ENCODE results near the gene UPK3A.
"Not testable (repeated sequence)": the region's sequence is repeated elsewhere in the genome, so short reads cannot be mapped to it uniquely, and the experiment has no call there.

Gene UPK3A

DNA sequence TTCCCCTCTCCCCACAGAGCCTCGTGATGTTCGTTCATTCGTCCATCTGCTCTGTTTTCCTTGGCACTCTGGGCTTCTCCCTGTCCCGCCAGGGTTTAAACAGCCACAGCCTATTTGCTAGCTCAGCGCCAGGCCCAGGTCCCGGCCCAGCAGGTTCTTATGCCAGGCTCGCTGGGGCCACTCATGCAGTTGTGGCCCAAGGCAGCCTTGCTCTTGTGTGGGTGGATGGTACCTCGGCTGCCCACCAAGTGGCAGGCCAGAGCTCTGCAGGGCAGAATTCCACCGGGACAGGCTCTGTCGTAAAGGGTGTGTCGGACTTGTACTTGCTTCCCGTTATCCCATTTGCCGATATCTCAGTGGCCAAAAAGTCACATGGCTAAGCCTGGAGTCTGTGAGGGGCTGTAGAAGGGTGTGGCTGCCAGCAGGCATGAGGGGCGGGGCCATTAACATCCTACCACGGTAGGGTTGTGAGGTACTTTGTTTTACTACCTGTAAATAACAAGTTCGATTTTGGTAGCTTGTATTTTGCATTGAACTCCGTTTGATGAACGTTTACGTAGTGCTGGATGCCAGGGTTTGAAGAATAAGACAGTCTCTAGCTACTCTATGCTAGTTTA is 32.9 kb downstream of the UPK3A start:
- Histone ChIP-seq H3K4me3 (no peak overlapping the region), H3K27me3 (no peaks in the 10 kb centered on the region), H4K20me1 (peaks cover 99% of the 10 kb centered on the region), H3K27ac (no peak overlapping the region), H3K9ac (no peak overlapping the region; the same call in 1 of the 2 replicates), H3K4me2 (peak overlapping the region; percentile 74), H3K9me3 (no peaks in the 10 kb centered on the region), H3K36me3 (peaks cover 19% of the 10 kb centered on the region), H3K4me1 (peaks cover 89% of the 10 kb centered on the region)
- TF ChIP-seq Cebpa-rat (IDR thresholded peaks at IDR 0.05) = no peak

DNA sequence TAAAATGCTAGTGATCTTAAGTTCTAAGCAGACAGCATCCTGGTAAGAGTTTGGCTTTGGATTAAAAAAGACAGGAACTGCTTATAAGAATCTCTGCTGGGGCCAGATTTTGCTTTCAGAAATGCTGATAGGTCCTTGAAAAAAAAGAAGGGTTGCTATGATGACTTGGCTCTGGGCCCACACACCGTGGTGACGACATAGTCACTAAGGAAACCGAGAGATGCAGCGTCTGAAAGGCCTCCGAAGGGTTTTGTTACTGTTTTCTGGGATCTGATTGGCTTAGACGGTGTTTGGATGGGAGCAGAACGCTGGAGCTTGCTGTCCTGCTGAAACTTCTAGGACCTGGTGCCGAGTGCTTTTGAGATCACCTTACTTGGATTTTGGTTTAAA is 33.4 kb downstream of the UPK3A start:
- peaks cover 91% of the 10 kb centered on the region for H3K4me1 ChIP-seq
- TF ChIP-seq Cebpa-rat (IDR thresholded peaks at IDR 0.05) = no peak
- H3K4me3 ChIP-seq = no peak overlapping the region
- H3K9me3 ChIP-seq = no peaks in the 10 kb centered on the region
- no peak overlapping the region for H3K27ac ChIP-seq
- H3K4me2 ChIP-seq = peak overlapping the region; percentile 74
- H4K20me1 ChIP-seq = peaks cover 99% of the 10 kb centered on the region
- peaks cover 21% of the 10 kb centered on the region for H3K36me3 ChIP-seq
- H3K9ac ChIP-seq = peak overlapping the region; percentile 31; the same call in 1 of the 2 replicates
- no peaks in the 10 kb centered on the region for H3K27me3 ChIP-seq

DNA sequence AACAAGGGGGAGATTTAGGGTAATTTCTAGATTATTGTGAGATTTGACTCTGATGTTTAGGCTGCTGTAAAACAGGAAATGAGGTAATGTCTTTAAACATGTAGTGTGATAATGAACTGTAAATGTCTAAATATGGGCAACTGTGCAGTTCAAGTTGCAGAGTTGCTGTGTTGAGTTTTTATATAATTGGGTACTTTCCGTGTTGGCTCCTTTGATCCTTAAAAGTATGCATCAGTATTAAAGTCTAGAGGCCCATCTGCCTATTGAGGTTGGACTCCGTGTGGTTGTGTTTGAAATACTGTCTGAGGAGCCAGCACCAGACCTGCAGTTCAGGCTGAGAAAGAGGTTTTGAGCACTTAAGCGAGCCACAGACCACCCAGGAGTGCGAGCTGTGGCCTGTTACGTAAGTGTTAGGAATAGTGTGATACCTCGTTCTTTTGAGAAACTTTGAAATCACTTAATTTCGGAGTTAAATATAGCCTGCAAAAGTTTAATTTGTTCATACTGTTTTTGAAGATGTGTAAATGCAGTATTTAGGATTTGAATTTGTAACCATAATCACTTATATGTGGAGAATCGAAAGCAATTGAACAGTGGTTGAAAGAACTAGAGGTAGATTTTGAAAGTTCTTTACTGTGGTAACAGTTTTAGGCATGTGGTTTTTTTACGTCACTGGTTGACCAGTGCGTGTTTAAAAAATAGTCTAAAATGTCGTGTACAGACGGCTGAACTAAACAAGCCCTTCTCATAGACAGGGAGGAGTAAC is 34.0 kb downstream of the UPK3A start:
- Histone ChIP-seq H3K4me2 (peak overlapping the region; percentile 74), H3K36me3 (peaks cover 27% of the 10 kb centered on the region), H4K20me1 (peaks cover 99% of the 10 kb centered on the region), H3K9ac (peak overlapping the region; percentile 31; the same call in 1 of the 2 replicates), H3K4me1 (peaks cover 94% of the 10 kb centered on the region), H3K4me3 (no peak overlapping the region), H3K27me3 (no peaks in the 10 kb centered on the region), H3K9me3 (no peaks in the 10 kb centered on the region), H3K27ac (peak overlapping the region; percentile 60)
- TF ChIP-seq Cebpa-rat (IDR thresholded peaks at IDR 0.05) = no peak

DNA sequence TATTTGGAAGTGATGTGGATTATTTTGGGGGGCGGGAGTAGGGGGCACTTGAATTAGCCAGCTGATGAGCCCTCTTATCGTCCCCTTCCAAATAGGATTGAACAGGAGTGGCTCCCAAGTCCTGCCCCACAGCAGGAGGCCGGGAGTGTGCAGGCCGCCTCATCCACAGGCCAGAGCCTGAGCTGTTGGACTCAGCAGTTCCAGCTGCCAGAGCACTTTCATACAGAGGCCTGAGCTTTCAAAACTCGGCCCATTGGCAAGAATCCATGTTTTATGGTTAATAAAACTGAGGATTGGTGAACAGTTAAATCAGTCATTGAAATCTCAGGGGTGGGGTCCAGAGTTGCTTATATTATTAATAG is 34.6 kb downstream of the UPK3A start:
- no peak overlapping the region for H3K4me3 ChIP-seq
- H4K20me1 ChIP-seq = peaks cover 99% of the 10 kb centered on the region
- peak overlapping the region; percentile 74 for H3K4me2 ChIP-seq
- no peak for TF ChIP-seq Cebpa-rat (IDR thresholded peaks at IDR 0.05)
- H3K9me3 ChIP-seq = no peaks in the 10 kb centered on the region
- H3K4me1 ChIP-seq = peaks cover 92% of the 10 kb centered on the region
- peak overlapping the region; percentile 60 for H3K27ac ChIP-seq
- peaks cover 32% of the 10 kb centered on the region for H3K36me3 ChIP-seq
- H3K27me3 ChIP-seq = no peaks in the 10 kb centered on the region
- 0 out of 2 replicates have a peak overlapping the region, but pooled peaks have one; percentile 20 for H3K9ac ChIP-seq

DNA sequence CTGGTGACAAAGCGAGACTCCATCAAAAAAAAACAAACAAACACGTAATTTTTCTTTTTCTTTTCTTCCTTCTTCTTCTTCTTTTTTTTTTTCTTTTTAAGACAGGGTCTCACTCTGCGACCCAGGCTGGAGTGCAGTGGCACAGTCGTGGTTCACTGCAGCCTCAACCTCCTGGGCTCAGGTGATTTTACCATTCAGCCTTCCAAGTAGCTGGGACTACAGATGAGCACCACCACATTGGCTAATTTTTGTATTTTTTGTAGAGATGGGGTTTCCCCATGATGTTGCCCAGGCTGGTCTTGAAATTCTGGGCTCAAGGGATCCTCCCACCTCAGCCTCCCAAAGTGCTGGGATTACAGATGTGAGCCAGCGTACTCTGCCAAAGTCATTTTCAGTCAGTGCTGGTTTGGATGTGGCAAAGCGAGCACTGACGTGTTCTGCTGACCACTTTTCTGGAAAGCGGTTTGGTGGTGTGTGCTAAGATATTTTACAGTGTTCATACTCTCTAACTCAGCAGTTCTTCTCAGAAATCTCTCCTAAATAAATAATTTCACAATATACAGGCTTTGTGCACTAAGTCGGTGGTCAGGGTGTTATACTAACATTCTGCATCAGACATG is 35.7 kb downstream of the UPK3A start:
- Histone ChIP-seq H3K4me2 (peak overlapping the region; percentile 74), H3K27ac (no peak overlapping the region), H3K27me3 (no peaks in the 10 kb centered on the region), H3K9ac (no peak overlapping the region), H3K4me3 (no peak overlapping the region), H4K20me1 (peaks cover 99% of the 10 kb centered on the region), H3K4me1 (peaks cover 85% of the 10 kb centered on the region), H3K36me3 (peaks cover 44% of the 10 kb centered on the region), H3K9me3 (no peaks in the 10 kb centered on the region)
- no peak for TF ChIP-seq Cebpa-rat (IDR thresholded peaks at IDR 0.05)

DNA sequence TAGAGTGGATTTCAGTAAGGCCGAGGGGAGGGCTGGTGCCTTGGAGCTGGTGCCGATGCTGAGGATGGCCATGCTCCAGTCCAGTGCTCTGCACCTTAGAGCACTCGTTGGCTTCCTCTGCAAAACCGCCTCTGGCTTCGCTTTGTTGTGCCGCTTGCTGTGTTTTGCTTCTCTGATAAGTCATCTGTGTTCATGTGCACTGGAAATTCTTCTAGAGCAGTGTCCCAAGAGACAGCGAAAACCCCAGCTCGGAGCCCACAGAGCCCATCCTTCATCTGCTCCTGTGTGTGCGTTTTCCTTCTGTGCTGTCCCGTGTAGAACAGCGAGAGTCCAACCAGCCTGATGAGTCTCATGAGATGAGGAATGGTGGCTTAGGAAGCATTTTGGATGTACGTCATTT is 37.1 kb downstream of the UPK3A start:
- H3K4me1 ChIP-seq = peaks cover 71% of the 10 kb centered on the region
- H3K4me2 ChIP-seq = peak overlapping the region; percentile 82
- peaks cover 45% of the 10 kb centered on the region for H3K36me3 ChIP-seq
- H3K27me3 ChIP-seq = no peaks in the 10 kb centered on the region
- no peaks in the 10 kb centered on the region for H3K9me3 ChIP-seq
- TF ChIP-seq Cebpa-rat (IDR thresholded peaks at IDR 0.05) = no peak
- no peak overlapping the region for H3K27ac ChIP-seq
- H3K4me3 ChIP-seq = no peak overlapping the region
- peaks cover 89% of the 10 kb centered on the region for H4K20me1 ChIP-seq
- H3K9ac ChIP-seq = peak overlapping the region; percentile 32

DNA sequence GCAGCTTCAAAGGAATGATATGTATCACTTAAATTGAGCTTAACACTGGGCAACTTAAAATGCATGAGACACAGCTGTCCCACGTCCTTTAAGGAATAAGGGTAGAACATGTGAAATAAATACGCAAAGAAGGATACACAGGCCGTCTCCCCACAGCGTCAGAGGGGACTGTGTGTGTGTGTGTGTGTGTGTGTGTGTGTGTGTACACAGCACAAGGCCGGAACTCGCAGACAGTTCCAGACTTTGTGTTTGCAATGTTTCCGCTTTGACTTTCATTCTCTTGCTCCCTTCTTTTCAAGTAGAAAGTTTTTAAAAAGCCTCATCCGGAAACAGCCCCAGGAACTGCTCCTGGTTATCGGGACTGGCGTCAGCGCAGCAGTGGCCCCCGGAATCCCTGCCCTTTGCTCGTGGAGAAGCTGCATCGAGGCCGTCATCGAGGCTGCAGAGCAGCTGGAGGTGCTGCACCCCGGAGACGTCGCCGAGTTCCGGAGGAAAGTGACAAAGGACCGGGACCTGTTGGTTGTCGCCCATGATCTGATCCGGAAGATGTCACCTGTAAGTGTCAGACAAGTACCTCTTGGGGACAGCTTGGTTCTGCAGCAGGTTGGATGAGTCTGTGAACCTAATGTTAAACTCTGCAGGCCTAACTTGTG is 38.2 kb downstream of the UPK3A start:
- Histone ChIP-seq H3K4me3 (no peak overlapping the region), H4K20me1 (peaks cover 84% of the 10 kb centered on the region), H3K4me2 (peak overlapping the region; percentile 82; the same call in 1 of the 2 replicates), H3K36me3 (peaks cover 56% of the 10 kb centered on the region), H3K9ac (no peak overlapping the region), H3K9me3 (no peaks in the 10 kb centered on the region), H3K4me1 (peaks cover 60% of the 10 kb centered on the region), H3K27ac (no peak overlapping the region), H3K27me3 (no peaks in the 10 kb centered on the region)
- TF ChIP-seq Cebpa-rat (IDR thresholded peaks at IDR 0.05) = no peak

DNA sequence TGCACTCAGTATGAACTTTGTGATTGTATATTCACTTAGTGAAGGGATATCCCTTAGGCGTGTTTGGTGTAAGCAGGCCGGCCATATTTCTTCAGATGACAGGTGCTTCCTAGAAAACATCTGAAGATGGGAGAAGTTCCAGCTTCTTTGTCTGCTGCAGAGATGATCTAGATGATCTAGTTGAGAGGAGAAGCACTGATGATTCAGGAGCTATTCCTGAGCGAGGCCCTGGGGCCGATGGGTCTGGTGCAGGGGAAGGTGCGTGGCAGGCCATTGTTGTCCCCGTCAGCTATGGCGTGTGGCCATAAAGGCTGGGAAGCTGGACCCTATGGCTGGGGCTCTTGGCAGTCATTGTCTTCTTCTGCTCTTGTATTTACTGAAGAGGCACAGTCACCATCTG is 38.9 kb downstream of the UPK3A start:
- Histone ChIP-seq H4K20me1 (peaks cover 77% of the 10 kb centered on the region), H3K4me1 (peaks cover 53% of the 10 kb centered on the region), H3K4me2 (no peak overlapping the region), H3K27ac (no peak overlapping the region), H3K9me3 (no peaks in the 10 kb centered on the region), H3K27me3 (no peaks in the 10 kb centered on the region), H3K4me3 (no peak overlapping the region), H3K9ac (no peak overlapping the region), H3K36me3 (peaks cover 62% of the 10 kb centered on the region)
- TF ChIP-seq Cebpa-rat (IDR thresholded peaks at IDR 0.05) = no peak

DNA sequence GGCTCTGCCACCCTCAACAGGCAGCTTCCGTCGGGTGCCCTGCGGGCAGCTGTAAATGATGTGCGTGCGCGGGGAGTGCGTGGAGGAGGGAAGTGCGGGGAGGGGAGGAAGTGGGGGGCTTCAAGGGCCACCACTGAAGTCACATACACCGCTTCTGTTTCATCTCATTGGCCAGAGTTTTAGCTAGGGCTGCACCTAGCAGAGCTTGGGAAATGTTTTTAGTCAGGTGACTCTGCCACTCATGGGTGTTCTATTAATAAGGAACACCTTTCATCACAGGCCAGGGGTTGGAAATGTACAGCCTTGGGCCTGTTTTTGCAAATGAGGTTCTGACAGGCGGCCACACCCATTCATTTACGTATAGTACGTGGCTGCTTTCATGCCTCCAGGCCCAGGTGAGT is 39.6 kb downstream of the UPK3A start:
- no peak overlapping the region for H3K4me2 ChIP-seq
- H4K20me1 ChIP-seq = peaks cover 71% of the 10 kb centered on the region
- H3K36me3 ChIP-seq = peaks cover 68% of the 10 kb centered on the region
- peaks cover 47% of the 10 kb centered on the region for H3K4me1 ChIP-seq
- H3K9ac ChIP-seq = no peak overlapping the region
- TF ChIP-seq Cebpa-rat (IDR thresholded peaks at IDR 0.05) = no peak
- H3K27ac ChIP-seq = no peak overlapping the region
- no peaks in the 10 kb centered on the region for H3K27me3 ChIP-seq
- H3K9me3 ChIP-seq = no peaks in the 10 kb centered on the region
- no peak overlapping the region for H3K4me3 ChIP-seq

DNA sequence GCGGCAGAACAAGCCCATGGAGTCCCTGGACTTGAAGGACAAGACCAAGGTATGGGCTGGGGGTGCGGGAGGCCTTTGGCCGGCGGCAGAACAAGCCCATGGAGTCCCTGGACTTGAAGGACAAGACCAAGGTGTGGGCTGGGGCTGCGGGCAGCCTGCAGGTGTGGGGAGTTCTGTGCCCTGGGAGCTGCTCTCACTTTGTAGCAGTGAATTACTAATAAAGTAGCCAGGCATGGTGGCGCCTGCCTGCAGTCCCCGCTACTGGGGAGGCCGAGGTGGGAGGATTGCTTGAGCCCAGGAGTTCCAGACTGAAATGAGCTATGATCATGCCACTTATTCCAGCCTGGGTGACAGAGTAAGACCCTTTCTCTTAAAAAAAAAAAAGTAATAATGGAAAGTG is 43.5 kb downstream of the UPK3A start:
- H3K9ac ChIP-seq, H3K4me3 ChIP-seq, H3K4me1 ChIP-seq, H3K9me3 ChIP-seq, H3K27me3 ChIP-seq, H3K27ac ChIP-seq, H3K4me2 ChIP-seq: not testable (repeated sequence)
- H3K36me3 ChIP-seq = peaks cover 97% of the 10 kb centered on the region
- H4K20me1 ChIP-seq = peaks cover 45% of the 10 kb centered on the region
